SK-N-SH treated with all-trans-retinoic acid at 6 μM for 48 hours (cell line): ENCODE results near the gene POU5F2.

Source experiments
- ARNTL ChIP-seq: fragments of 450-650 bp; formaldehyde crosslinking; IDR thresholded peaks from 2 replicates; pipeline ENCODE4 v1.5.0; 2020; ENCODE audit warnings: low read depth, mild to moderate bottlenecking, moderate library complexity, borderline replicate concordance
- CSDC2 ChIP-seq: fragments of 250-450 bp; sonication (Bioruptor Pico); IDR thresholded peaks from 2 replicates; pipeline ENCODE4 v1.5.0; 2020; ENCODE audit warnings: mild to moderate bottlenecking, moderate library complexity
- CSRNP3 ChIP-seq: fragments of 250-450 bp; sonication (Bioruptor Pico); IDR thresholded peaks from 2 replicates; pipeline ENCODE4 v1.5.1; 2021; ENCODE audit warnings: mild to moderate bottlenecking, moderate library complexity
- ISL1 ChIP-seq: fragments of 250-450 bp; sonication (Bioruptor Pico); IDR thresholded peaks from 2 replicates; pipeline ENCODE4 v2.1.2; 2022; ENCODE audit warnings: mild to moderate bottlenecking, moderate library complexity
- OSR1 ChIP-seq: fragments of 250-450 bp; sonication (Bioruptor Pico); IDR thresholded peaks from 2 replicates; pipeline ENCODE4 v1.8.0; 2022; ENCODE audit warnings: moderate library complexity, mild to moderate bottlenecking, inconsistent platforms
- PATZ1 ChIP-seq: fragments of 250-450 bp; sonication (Bioruptor Pico); IDR thresholded peaks from 2 replicates; pipeline ENCODE4 v1.8.0; 2020; ENCODE audit warnings: mild to moderate bottlenecking, moderate library complexity, borderline replicate concordance
- PPARA ChIP-seq: fragments of 250-450 bp; sonication (Bioruptor Pico); IDR thresholded peaks from 2 replicates; pipeline ENCODE4 v1.5.0; 2020; ENCODE audit warnings: mild to moderate bottlenecking, borderline replicate concordance
- TCF4 ChIP-seq: fragments of 250-450 bp; sonication (Bioruptor Pico); IDR thresholded peaks from 2 replicates; pipeline ENCODE4 v1.8.0; 2021; ENCODE audit warnings: mild to moderate bottlenecking, moderate library complexity, borderline replicate concordance
- TOX ChIP-seq: fragments of 250-450 bp; sonication (Bioruptor Pico); IDR thresholded peaks from 2 replicates; pipeline ENCODE4 v1.8.0; 2021; ENCODE audit warnings: mild to moderate bottlenecking, moderate library complexity, borderline replicate concordance
- ZC3H10 ChIP-seq: fragments of 250-450 bp; sonication (Bioruptor Pico); IDR thresholded peaks from 2 replicates; pipeline ENCODE4 v1.5.1; 2021; ENCODE audit warnings: mild to moderate bottlenecking, moderate library complexity
- ZFP3 ChIP-seq: fragments of 250-450 bp; sonication (Bioruptor Pico); IDR thresholded peaks from 2 replicates; pipeline ENCODE4 v1.5.0; 2020; ENCODE audit warnings: mild to moderate bottlenecking, moderate library complexity
- ZFP30 ChIP-seq: fragments of 450-650 bp; formaldehyde crosslinking; IDR thresholded peaks from 2 replicates; pipeline ENCODE4 v1.5.0; 2022; ENCODE audit warnings: mild to moderate bottlenecking, moderate library complexity

- TF ChIP-seq PATZ1 (no peak), CSDC2 (CRISPR knock-in tag) (no peak), ZFP30 (CRISPR knock-in tag) (no peak), ARNTL (CRISPR knock-in tag) (no peak), ZC3H10 (CRISPR knock-in tag) (no peak), ISL1 (no peak), PPARA (CRISPR knock-in tag) (no peak), CSRNP3 (CRISPR knock-in tag) (no peak), ZFP3 (CRISPR knock-in tag) (no peak), OSR1 (no peak), TCF4 (CRISPR knock-in tag) (no peak), TOX (CRISPR knock-in tag) (no peak)
Measured at GRCh38 chr5:93715761-93716160, 25.6 kb downstream of the POU5F2 start.
